Activated CD8-positive, alpha-beta memory T cell treated with anti-CD3 and anti-CD28 coated beads, Interleukin-2, amount 50 U/mL, for 4 hours (primary cell): ENCODE results near the gene PIEZO1.
A peak's percentile ranks its signal among the peaks of the same experiment; 100 is the strongest.
"Not testable (repeated sequence)": the region's sequence is repeated elsewhere in the genome, so short reads cannot be mapped to it uniquely, and the experiment has no call there.

Source experiments
- DNase-seq: peaks from one replicate; pipeline ENCODE4 v3.0.0-alpha.2; 2020

The PIEZO1 gene

GRCh38 chr16:88785106-88785924 lies at the start of gene PIEZO1:
PIEZO1 (minus strand) TSS chr16:88785220; CDS start chr16:88784964, 256 bp downstream.
- DNase-seq, result peak; percentile 91

- no peak for DNase-seq
Measured at GRCh38 chr16:88834670-88835069, 49.6 kb upstream of the PIEZO1 start.

GRCh38 chr16:88833086-88833485 lies 48.1 kb upstream of the PIEZO1 start:
- no peak for DNase-seq

- no peak for DNase-seq
Measured at GRCh38 chr16:88831838-88832237, 46.8 kb upstream of the PIEZO1 start.

GRCh38 chr16:88830783-88831182 lies 45.8 kb upstream of the PIEZO1 start:
- no peak for DNase-seq

- no peak for DNase-seq
Measured at GRCh38 chr16:88830258-88830657, 45.2 kb upstream of the PIEZO1 start.

- DNase-seq, result no peak
Measured at GRCh38 chr16:88828711-88829110, 43.7 kb upstream of the PIEZO1 start.

- DNase-seq, result no peak
Measured at GRCh38 chr16:88827727-88828126, 42.7 kb upstream of the PIEZO1 start.

GRCh38 chr16:88826070-88826840 lies 41.2 kb upstream of the PIEZO1 start:
- DNase-seq, result no peak

GRCh38 chr16:88825146-88825545 lies 40.1 kb upstream of the PIEZO1 start:
- no peak for DNase-seq

GRCh38 chr16:88824256-88825077 lies 39.4 kb upstream of the PIEZO1 start:
- no peak for DNase-seq

GRCh38 chr16:88823646-88824045 lies 38.6 kb upstream of the PIEZO1 start:
- not testable (repeated sequence) for DNase-seq

- DNase-seq, result no peak
Measured at GRCh38 chr16:88822281-88823040, 37.4 kb upstream of the PIEZO1 start.

- DNase-seq, result no peak
Measured at GRCh38 chr16:88821168-88821850, 36.3 kb upstream of the PIEZO1 start.

GRCh38 chr16:88820385-88821025 lies 35.5 kb upstream of the PIEZO1 start:
- DNase-seq, result no peak

- no peak for DNase-seq
Measured at GRCh38 chr16:88819126-88819525, 34.1 kb upstream of the PIEZO1 start.

- no peak for DNase-seq
Measured at GRCh38 chr16:88818575-88818874, 33.5 kb upstream of the PIEZO1 start.

GRCh38 chr16:88817785-88818574 lies 33.0 kb upstream of the PIEZO1 start:
- DNase-seq, result no peak

GRCh38 chr16:88816736-88817535 lies 31.9 kb upstream of the PIEZO1 start:
- DNase-seq, result no peak
